Urinary bladder (tissue), 4 donors: ENCODE results near the gene TMEM50B. TPM values are rescaled to one million over a fixed set of nuclear protein-coding genes. Genes with fewer than 3 reads are reported as not detected.
"Not testable (repeated sequence)": the region's sequence is repeated elsewhere in the genome, so short reads cannot be mapped to it uniquely, and the experiment has no call there.

Experiments
- DNase-seq: peaks from one replicate; pipeline ENCODE4 v3.0.0-alpha.2; 2015; ENCODE audit errors: extremely low spot score
- H3K27ac ChIP-seq: one replicate; pipeline ENCODE4 v1.5.1; 2013; ENCODE audit warnings: low read depth, mild to moderate bottlenecking, moderate library complexity
- H3K36me3 ChIP-seq: one replicate; pipeline ENCODE4 v1.6.1; 2013; ENCODE audit warnings: mild to moderate bottlenecking, moderate library complexity; ENCODE audit not compliant: insufficient read depth
- H3K4me1 ChIP-seq: one replicate; pipeline ENCODE4 v1.6.1; 2013; ENCODE audit warnings: mild to moderate bottlenecking, moderate library complexity; ENCODE audit not compliant: insufficient read depth
- H3K4me3 ChIP-seq: one replicate; pipeline ENCODE4 v1.5.1; 2013; ENCODE audit warnings: low read depth, low read length
- WGBS: extraction: QIAGEN DNeasy Blood & Tissue Kit; methylation state at CpG from one replicate; pipeline ENCODE4 v1.1.7; 2013; 5-methylcytosine and 5-hydroxymethylcytosine counted together
- polyA plus RNA-seq: library from polyadenylated mRNA; stranded (reverse); fragments of 200-250 nt; gene quantifications from one replicate; pipeline ENCODE4 v1.2.3, GENCODE V29; 2013
- total RNA-seq: library from RNA; depleted of rRNA; stranded (reverse); fragments of >200 nt; gene quantifications from one replicate; pipeline ENCODE4 v1.2.3, GENCODE V29; 2014
- donor health status: healthy with polysubstance abuse.
- donor health status: healthy.

Gene TMEM50B
- total and polyA plus RNA-seq, 2 donors: 66.7 to 80.7 TPM

DNA sequence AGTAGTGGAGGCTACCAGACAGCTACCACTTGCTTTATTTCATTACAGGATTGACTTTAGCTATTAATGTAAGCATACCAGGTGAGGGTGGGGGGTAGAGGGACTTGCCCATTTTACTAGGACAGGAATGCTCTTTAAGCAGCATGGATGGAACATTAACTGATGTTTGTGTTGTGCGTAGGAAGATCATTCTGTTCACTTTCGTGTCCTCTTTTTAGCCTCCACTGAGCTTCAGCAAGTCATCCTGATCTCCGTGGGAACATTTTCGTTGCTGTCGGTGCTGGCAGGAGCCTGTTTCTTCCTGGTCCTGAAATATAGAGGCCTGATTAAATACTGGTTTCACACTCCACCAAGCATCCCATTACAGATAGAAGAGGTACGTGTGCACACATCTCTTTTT is 47.3 kb downstream of the TMEM50B start:
- no peak for DNase-seq
- no peak overlapping the region for H3K27ac ChIP-seq
- peaks cover 1% of the 10 kb centered on the region for H3K4me1 ChIP-seq
- H3K4me3 ChIP-seq: no peak overlapping the region
- 93% methylated on average over 6 of the region's 6 CpGs for WGBS
- H3K36me3 ChIP-seq: no peaks in the 10 kb centered on the region

DNA sequence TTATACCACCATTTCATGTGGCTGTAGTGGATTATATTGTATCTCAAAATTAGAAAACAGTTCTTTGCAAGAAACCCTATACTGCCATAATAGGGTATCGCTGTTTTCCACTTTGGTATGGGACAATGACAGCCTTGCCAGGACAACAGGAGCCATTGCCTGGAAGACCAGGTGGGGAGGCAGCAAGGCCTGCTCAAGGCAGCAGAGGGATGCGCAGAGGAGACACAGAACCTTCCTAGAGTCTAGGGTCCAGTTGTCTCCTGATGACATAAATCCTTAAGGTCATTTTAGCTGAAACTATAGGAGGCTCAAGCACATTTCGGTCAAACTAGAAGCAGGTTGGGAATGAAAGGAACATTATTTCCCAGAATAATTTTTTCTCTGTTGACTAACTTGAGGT is 48.9 kb downstream of the TMEM50B start:
- peaks cover 1% of the 10 kb centered on the region for H3K4me1 ChIP-seq
- no peak overlapping the region for H3K4me3 ChIP-seq
- over 99% methylated on average over 3 of the region's 3 CpGs for WGBS
- H3K36me3 ChIP-seq: no peaks in the 10 kb centered on the region
- DNase-seq: no peak
- no peak overlapping the region for H3K27ac ChIP-seq

DNA sequence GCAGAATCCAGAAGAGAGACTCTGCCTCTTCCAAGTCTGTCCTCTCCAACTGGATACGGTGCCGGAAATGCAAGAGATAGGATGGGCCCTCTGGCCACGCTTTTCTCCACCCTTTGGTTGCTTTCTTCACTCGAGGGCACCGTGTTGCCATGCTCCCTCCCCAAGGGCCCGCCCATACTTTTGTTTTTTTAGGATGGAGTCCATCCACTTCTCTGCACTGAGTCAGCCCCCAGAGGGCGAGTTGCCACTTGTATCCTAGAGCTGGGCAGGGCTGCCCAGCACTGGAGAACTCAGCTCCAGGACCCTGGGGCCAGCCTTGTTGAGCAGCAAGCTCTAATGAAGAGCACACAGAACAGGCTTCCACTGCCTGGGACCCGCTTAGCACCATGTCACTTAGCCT is 51.1 kb downstream of the TMEM50B start:
- Histone ChIP-seq H3K36me3 (peaks cover 2% of the 10 kb centered on the region), H3K4me3 (no peak overlapping the region), H3K4me1 (peaks cover 1% of the 10 kb centered on the region), H3K27ac (peak overlapping the region; percentile 3)
- 86% methylated on average over 8 of the region's 8 CpGs for WGBS
- DNase-seq: no peak

DNA sequence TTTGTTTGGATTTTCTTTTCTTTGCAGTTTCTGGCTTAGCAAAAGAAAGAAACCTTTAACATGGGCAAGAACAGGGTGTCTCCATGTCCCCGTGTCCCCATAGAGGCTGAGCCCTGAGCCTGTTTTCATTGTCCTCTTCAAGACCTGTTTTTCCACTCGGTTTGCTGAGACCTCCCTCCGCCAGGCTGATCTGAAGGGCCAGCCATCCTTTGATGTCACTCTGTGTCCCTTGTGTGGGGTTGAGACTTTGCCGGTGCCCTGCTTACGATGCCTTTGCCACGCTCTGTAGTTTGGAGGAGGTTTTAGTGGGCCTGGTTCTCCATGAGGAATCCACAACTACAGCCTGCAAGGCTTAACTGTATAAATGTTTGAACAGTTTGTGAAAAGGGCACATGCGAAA is 52.7 kb downstream of the TMEM50B start:
- no peak for DNase-seq
- peaks cover 3% of the 10 kb centered on the region for H3K36me3 ChIP-seq
- H3K27ac ChIP-seq: no peak overlapping the region
- no peak overlapping the region for H3K4me3 ChIP-seq
- WGBS: 84% methylated on average over 7 of the region's 7 CpGs
- H3K4me1 ChIP-seq: peaks cover 1% of the 10 kb centered on the region

DNA sequence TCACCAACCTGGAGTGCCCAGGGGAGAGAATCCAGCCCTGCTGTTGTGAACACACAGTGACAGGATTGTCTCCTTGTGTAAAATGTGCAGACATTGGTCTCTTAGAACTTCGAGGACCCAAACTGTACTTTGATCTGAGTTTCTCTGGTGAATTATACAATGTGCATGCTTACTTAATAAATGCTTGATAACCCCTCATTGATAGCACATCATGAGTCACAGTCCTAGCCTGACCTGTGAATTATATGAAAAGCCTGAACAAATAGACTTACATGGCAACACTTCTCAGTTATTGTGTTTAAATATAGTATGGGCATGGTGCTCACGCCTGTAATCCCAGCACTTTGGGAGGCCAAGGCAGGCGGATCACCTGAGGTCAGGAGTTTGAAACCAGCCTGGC is 53.9 kb downstream of the TMEM50B start:
- Histone ChIP-seq H3K36me3 (peaks cover 3% of the 10 kb centered on the region), H3K27ac (no peak overlapping the region), H3K4me1 (no peaks in the 10 kb centered on the region), H3K4me3 (no peak overlapping the region)
- WGBS: 91% methylated on average over 3 of the region's 3 CpGs
- no peak for DNase-seq

DNA sequence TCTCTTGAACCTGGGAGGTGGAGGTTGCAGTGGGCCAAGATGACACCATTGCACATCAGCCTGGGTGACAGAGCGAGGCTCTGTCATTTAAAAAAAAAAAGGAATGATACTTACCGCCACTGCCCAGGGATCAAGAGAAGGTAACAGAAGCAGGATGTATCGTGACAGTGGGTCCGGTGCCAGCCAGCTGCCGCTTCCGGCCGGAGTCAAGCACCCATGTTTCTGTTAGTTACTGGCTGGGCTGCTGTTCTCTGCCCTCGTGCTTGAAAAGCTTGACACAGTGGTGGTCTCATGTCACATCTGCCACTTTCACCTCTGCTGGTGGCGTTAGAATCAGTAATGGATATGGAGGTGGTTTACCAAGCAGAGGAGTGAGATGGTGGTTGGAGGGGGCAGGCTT is 55.6 kb downstream of the TMEM50B start:
- H3K36me3 ChIP-seq: peaks cover 3% of the 10 kb centered on the region
- no peak overlapping the region for H3K4me3 ChIP-seq
- WGBS: 96% methylated on average over 9 of the region's 9 CpGs
- no peak for DNase-seq
- H3K27ac ChIP-seq: no peak overlapping the region
- H3K4me1 ChIP-seq: no peaks in the 10 kb centered on the region

DNA sequence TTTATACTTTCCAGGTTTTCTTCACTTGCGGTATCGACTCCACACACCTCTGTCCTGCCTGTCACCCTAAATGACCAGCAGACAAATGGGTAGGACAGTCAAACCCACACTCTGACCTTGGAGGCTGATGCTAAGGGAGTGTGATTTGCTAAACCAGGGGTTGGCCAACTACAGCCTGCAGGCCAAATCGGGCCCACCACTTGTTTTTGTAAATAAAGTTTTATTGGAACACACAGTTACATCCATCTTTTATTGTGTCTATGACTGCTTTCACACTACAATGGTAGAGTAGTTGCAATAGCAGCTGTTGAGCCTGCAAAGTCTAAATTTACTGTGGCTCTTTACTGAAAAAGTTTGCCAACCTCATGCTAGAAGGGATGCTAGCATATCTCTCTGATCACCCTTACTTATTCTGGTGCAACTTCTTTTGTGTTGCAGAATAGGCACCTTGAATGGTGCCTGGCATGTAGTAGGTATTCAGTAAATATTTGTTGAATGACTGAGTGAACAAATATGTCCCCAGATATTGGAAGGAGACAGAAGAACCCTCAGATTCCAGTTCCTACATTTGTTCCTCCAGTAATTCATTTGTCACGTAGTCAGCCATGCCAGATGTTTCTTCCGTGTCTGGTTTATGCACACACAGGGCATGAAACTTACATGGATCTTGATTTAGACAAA is 57.9 kb downstream of the TMEM50B start:
- H3K4me3 ChIP-seq: no peak overlapping the region
- H3K27ac ChIP-seq: no peak overlapping the region
- H3K4me1 ChIP-seq: no peaks in the 10 kb centered on the region
- H3K36me3 ChIP-seq: peaks cover 3% of the 10 kb centered on the region
- WGBS: 97% methylated on average over 5 of the region's 5 CpGs
- no peak for DNase-seq

DNA sequence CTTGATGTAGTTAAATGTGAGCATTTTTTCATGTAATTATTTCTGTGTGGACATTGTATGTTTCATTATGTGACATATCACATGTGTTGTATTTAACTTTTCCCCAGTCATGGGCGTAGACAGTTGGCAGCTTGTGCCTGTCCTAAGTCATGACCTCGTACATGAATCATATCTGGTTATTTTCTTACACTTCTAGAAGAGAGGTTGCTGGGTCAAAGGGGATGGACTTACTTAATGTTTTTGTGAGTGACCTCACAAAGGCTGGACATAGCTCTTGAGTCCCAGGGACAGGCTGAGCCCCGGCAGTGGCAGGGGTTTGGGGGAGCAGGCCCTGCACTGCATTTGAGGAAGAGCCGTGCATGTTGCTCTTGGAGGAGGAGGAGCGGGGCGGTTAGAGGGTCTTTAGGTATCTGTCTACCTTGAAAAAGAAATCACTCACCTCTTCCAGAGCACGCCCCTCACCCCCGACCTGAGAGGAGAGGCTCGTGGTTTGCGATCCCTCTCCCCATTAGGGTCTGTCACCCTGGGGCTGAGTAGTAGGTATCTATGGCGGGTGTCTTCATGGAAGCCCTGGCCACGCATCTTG is 60.1 kb downstream of the TMEM50B start:
- H3K36me3 ChIP-seq: peaks cover 3% of the 10 kb centered on the region
- H3K4me1 ChIP-seq: no peaks in the 10 kb centered on the region
- peak overlapping the region; percentile 27 for H3K27ac ChIP-seq
- no peak overlapping the region for H3K4me3 ChIP-seq
- DNase-seq: no peak
- 84% methylated on average over 12 of the region's 12 CpGs for WGBS

DNA sequence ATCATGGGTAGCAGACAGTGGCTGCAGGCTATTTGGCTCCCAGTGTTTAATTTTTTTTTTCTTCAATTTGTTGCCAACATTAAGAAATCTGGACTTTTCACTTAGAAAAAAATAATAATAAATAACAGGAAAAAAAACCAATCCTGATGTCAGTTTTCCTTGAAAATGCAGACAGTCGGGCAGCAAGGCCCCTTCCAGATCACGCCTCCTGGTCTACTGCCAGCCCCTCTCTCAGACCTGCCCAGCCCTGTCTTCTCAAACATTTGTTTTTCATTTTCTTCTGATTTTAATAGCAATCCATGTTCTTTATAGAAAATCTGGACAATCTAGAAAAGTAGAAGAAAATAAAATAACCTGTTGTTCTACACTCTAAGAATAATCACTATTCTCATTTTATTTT is 61.1 kb downstream of the TMEM50B start:
- 53% methylated on average over 2 of the region's 2 CpGs for WGBS
- no peak for DNase-seq

DNA sequence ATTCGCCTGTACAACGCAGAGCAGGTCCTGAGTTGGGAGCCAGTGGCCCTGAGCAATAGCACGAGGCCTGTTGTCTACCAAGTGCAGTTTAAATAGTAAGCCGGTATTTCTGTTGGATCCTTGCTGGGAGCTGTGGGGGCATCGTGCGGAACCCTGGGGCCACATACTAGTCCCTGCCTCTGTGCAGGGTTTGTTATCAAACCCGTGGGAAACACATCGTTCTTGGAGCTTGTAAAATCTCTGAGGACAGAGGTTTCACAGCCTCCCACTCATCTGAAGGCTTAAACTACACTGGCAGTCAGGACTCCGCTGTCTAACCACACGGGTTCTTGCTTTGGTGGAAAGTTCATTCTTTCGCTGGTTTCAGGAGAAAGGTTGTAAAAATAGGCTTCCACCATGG is 64.8 kb downstream of the TMEM50B start:
- H3K4me3 ChIP-seq: no peak overlapping the region
- no peak overlapping the region for H3K27ac ChIP-seq
- H3K4me1 ChIP-seq: no peaks in the 10 kb centered on the region
- H3K36me3 ChIP-seq: no peaks in the 10 kb centered on the region
- WGBS: 81% methylated on average over 11 of the region's 11 CpGs
- no peak for DNase-seq

More for the DNA sequence above, 61.1 kb downstream of the TMEM50B start:
- Histone ChIP-seq H3K4me3 (no peak overlapping the region), H3K27ac (no peak overlapping the region), H3K4me1 (no peaks in the 10 kb centered on the region), H3K36me3 (peaks cover 2% of the 10 kb centered on the region)

DNA sequence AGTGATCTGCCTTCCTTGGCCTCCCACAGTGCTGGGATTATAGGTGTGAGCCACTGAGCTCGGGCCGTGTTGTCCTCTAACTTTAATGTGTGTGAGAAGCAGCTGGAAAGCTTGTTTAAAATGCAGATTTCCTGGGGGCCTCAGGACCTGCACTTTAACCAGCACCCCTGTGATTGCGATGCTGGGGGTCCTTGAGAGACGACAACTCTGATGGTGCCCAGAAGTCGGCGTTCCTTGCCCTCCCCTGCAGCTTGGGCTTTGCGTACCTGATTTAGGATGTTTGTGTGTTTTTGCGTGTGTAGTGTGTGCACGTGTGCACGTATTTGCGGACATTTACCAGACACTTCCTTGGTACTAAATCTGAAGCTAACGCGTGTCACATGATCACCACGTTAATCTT is 65.7 kb downstream of the TMEM50B start:
- H3K27ac ChIP-seq: no peak overlapping the region
- H3K36me3 ChIP-seq: no peaks in the 10 kb centered on the region
- no peaks in the 10 kb centered on the region for H3K4me1 ChIP-seq
- 88% methylated on average over 14 of the region's 14 CpGs for WGBS
- no peak overlapping the region for H3K4me3 ChIP-seq
- no peak for DNase-seq

DNA sequence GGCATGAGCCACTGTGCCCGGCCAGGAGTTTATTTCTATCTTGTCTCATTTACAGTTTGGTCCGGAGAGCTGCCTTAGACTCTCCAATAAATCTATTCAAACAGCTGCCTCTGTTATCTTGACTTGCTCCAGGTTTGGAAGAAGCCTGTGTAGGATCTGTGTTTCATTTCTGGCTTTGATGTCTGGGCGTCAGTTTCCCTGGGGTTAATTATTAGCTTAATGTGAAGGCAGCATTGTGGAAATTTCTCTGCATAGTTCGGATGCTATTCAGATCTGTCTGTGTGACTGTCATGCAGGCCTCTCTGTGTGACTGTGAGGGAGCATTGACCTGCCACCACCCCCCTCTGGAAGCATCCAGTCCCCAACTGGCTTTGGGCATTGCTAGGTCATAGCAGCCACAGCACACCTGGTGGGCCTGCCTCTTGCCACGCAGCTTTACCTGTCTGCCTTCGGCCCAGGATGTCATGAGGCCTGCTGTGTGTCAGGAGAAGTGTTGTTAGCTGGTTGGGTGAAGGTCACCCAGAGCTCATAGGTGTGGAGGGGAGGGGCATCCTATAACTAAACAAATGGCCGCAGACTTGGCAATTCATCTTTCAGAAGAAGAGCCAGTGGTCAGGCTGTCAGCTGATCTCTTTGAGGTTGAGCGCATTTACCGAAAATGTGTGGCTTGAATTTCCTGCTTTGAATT is 66.8 kb downstream of the TMEM50B start:
- no peak overlapping the region for H3K4me3 ChIP-seq
- no peaks in the 10 kb centered on the region for H3K4me1 ChIP-seq
- DNase-seq: no peak
- no peak overlapping the region for H3K27ac ChIP-seq
- 56% methylated on average over 9 of the region's 9 CpGs for WGBS
- no peaks in the 10 kb centered on the region for H3K36me3 ChIP-seq

DNA sequence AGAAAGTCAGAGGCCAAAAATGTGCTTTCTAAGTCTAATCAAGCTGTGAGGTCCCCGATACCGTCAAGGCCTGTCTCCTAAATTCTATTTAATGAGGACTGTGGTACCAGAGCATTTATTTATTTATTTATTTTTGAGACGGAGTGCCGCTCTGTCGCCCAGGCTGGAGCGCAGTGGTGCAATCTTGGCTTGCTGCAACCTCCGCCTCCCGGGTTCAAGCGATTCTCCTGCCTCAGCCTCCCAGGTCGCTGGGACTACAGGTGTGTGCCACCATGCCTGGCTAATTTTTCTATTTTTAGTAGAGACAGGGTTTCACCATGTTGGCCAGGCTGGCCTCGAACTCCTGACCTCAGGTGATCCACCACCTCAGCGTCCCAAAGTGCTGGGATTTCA is 67.3 kb downstream of the TMEM50B start:
- not testable (repeated sequence) for DNase-seq, H3K4me1 ChIP-seq, H3K27ac ChIP-seq, H3K36me3 ChIP-seq, H3K4me3 ChIP-seq
- WGBS: 70% methylated on average over 12 of the region's 12 CpGs

DNA sequence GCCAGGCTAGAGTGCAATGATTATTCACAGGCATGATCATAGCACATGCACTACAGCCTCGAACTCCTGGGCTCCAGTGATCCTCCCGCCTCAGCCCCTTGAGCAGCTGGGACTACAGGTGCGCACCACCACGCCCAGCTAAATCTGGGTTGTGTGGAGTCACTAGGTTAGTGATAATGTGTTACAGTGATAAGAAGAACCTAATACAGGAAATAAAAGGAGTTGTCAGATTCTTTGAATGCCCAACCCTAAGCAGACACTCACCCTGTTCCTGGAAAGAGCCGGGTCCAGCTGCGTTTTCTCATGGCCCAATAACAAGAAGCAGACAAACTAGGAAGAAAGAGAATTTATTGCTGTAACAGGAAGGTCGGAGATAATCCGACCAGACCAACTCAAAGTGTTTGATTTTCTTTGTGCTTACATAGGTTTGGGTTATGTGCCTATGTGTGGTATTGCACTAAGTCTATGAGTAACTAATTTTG is 67.8 kb downstream of the TMEM50B start:
- Histone ChIP-seq H3K36me3 (no peaks in the 10 kb centered on the region), H3K4me3 (no peak overlapping the region), H3K4me1 (no peaks in the 10 kb centered on the region), H3K27ac (no peak overlapping the region)
- 56% methylated on average over 8 of the region's 8 CpGs for WGBS
- no peak for DNase-seq
